Measurements from ENCODE around the gene OTOF. TPM values are rescaled to one million over a fixed set of nuclear protein-coding genes. Genes with fewer than 3 reads are reported as not detected.

The OTOF gene
- total and polyA plus RNA-seq, 9 of the 15 experiments (the other 6 are each of a cell fraction or from before 2014, with no cell fraction given): 0.03 to 0.11 (median 0.06) TPM; not detected in 5

DNA sequence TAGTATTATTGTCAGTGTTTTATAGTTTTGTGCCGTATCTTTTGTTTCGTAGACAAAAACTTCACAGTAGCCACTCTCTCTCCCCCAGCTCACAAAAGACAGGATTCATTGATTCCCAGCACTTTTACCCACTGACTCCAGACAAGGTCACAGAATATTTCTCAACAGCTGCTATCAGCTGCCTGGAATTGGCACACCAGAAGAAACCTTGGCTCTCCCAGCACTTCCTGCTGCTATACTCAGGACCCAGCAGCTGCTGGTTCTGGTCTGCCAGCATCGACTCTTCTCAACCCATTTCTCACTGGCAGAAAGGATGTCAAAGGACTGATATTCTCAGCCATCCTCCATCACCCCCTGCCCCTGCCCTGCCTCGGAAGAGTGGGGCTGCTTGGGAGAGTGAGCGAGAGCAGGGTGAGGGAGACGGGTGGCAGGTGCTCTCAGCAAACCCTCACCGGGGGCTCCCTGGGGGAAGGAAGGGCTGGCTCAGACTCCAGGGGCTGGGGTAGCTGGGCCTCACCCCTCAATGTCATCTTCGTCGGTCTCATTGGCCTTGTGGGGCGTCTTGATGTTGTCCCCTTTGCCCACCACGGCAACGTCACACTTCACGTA is 6.1 kb upstream of the OTOF start:
- CTCF ChIA-PET (ENCODE audit: low intra/inter-chr PET ratio): no interaction called here
- 9% methylated on average over 11 of the region's 13 CpGs for WGBS (ENCODE audit: insufficient coverage, low coverage, missing lambda C conversion rate)
- intact Hi-C loops (cut with micrococcal nuclease) (no loop called here), in situ Hi-C loops (cut with MboI) (no loop called here)
- H3K9me3 ChIP-seq (replicated peaks; ENCODE audit: control insufficient read depth, insufficient read depth, low read depth, low read length): no peaks in the 10 kb centered on the region; the same call in 1 of the 2 replicates
- H3K79me2 ChIP-seq (ENCODE audit: control insufficient read depth, insufficient read depth, low read length): no peaks in the 10 kb centered on the region
- no peak overlapping the region for H3K4me2 ChIP-seq (ENCODE audit: insufficient read depth, low read length)
- FAIRE-seq: no peak
- H3K36me3 ChIP-seq (ENCODE audit: control insufficient read depth, insufficient read depth, low read length): no peaks in the 10 kb centered on the region
- no peak for ATAC-seq
- H4K20me1 ChIP-seq (replicated peaks; ENCODE audit: control insufficient read depth, insufficient read depth, low read length): no peaks in the 10 kb centered on the region
- H3K9ac ChIP-seq (ENCODE audit: insufficient read depth in 1 of 2, low read depth in 2 of 2, low read length in 2 of 2): peak overlapping the region in 1 of 2 experiments; percentile 72; a peak in 1 of 4 replicates
- no peak overlapping the region for H3K4me3 ChIP-seq
- no peak overlapping the region for H2AFZ ChIP-seq (ENCODE audit: low read depth, low read length)
- H3K27me3 ChIP-seq (ENCODE audit: control insufficient read depth in 2 of 2, insufficient read depth in 2 of 2, low read length in 2 of 2): peaks cover 2 to 45% of the 10 kb centered on the region in 2 experiments; a peak in 3 of 5 replicates
- DNase-seq (ENCODE audit: extremely low read depth in 1 of 4, low spot score in 3 of 4): no peak
- no peaks in the 10 kb centered on the region for H3K9me1 ChIP-seq (ENCODE audit: control insufficient read depth, insufficient read depth, low read length)
- POLR2A ChIA-PET: interaction anchor here (0.8 kb wide), 1 partner anchor 135 kb away, joined by 3 read pairs; no protein-coding TSS in a partner anchor
- peaks cover 0 to 19% of the 10 kb centered on the region in 2 experiments; a peak in 2 of 5 replicates for H3K4me1 ChIP-seq (replicated peaks in 1 of 2; ENCODE audit: control insufficient read depth in 2 of 2, insufficient read depth in 2 of 2, low read length in 2 of 2)
- no peak overlapping the region for H3K27ac ChIP-seq (ENCODE audit: extremely low read depth, low read depth, low read length)
- BruUV-seq (replicated peaks): no TSS peak
- TF ChIP-seq NFIC (IDR thresholded peaks at IDR 0.05) (no peak), HMG20A (CRISPR knock-in tag; conservative IDR thresholded peaks at IDR 0.05) (no peak), YY1 (IDR thresholded peaks at IDR 0.05; ENCODE audit: borderline replicate concordance in 1 of 3, control insufficient read depth in 1 of 3, extremely low read depth in 1 of 3, insufficient read depth in 3 of 3, insufficient read length in 1 of 3, insufficient replicate concordance in 2 of 3, low read depth in 1 of 3, low read length in 2 of 3) (no peak), PTBP1 (IDR thresholded peaks at IDR 0.05; ENCODE audit: low read depth, low read length) (no peak), HNRNPUL1 (IDR thresholded peaks at IDR 0.05; ENCODE audit: low read length) (no peak)
- TF ChIP-seq, protein P1, sequence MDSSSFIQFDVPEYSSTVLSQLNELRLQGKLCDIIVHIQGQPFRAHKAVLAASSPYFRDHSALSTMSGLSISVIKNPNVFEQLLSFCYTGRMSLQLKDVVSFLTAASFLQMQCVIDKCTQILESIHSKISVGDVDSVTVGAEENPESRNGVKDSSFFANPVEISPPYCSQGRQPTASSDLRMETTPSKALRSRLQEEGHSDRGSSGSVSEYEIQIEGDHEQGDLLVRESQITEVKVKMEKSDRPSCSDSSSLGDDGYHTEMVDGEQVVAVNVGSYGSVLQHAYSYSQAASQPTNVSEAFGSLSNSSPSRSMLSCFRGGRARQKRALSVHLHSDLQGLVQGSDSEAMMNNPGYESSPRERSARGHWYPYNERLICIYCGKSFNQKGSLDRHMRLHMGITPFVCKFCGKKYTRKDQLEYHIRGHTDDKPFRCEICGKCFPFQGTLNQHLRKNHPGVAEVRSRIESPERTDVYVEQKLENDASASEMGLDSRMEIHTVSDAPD (CRISPR knock-in tag; IDR thresholded peaks at IDR 0.05): no peak
- TF ChIP-seq, protein P2, sequence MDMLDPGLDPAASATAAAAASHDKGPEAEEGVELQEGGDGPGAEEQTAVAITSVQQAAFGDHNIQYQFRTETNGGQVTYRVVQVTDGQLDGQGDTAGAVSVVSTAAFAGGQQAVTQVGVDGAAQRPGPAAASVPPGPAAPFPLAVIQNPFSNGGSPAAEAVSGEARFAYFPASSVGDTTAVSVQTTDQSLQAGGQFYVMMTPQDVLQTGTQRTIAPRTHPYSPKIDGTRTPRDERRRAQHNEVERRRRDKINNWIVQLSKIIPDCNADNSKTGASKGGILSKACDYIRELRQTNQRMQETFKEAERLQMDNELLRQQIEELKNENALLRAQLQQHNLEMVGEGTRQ (CRISPR knock-in tag; IDR thresholded peaks at IDR 0.05): no peak
- TF ChIP-seq, protein P3, sequence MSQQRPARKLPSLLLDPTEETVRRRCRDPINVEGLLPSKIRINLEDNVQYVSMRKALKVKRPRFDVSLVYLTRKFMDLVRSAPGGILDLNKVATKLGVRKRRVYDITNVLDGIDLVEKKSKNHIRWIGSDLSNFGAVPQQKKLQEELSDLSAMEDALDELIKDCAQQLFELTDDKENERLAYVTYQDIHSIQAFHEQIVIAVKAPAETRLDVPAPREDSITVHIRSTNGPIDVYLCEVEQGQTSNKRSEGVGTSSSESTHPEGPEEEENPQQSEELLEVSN (IDR thresholded peaks at IDR 0.05; ENCODE audit: borderline replicate concordance in 1 of 2, extremely low read depth in 1 of 2, insufficient read depth in 1 of 2, insufficient read length in 1 of 2, low read depth in 1 of 2, low read length in 1 of 2, poor library complexity in 1 of 2, severe bottlenecking in 1 of 2): no peak
- TF ChIP-seq, protein P4, sequence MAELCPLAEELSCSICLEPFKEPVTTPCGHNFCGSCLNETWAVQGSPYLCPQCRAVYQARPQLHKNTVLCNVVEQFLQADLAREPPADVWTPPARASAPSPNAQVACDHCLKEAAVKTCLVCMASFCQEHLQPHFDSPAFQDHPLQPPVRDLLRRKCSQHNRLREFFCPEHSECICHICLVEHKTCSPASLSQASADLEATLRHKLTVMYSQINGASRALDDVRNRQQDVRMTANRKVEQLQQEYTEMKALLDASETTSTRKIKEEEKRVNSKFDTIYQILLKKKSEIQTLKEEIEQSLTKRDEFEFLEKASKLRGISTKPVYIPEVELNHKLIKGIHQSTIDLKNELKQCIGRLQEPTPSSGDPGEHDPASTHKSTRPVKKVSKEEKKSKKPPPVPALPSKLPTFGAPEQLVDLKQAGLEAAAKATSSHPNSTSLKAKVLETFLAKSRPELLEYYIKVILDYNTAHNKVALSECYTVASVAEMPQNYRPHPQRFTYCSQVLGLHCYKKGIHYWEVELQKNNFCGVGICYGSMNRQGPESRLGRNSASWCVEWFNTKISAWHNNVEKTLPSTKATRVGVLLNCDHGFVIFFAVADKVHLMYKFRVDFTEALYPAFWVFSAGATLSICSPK (IDR thresholded peaks at IDR 0.05; ENCODE audit: borderline replicate concordance): no peak
- TF ChIP-seq, protein P5, sequence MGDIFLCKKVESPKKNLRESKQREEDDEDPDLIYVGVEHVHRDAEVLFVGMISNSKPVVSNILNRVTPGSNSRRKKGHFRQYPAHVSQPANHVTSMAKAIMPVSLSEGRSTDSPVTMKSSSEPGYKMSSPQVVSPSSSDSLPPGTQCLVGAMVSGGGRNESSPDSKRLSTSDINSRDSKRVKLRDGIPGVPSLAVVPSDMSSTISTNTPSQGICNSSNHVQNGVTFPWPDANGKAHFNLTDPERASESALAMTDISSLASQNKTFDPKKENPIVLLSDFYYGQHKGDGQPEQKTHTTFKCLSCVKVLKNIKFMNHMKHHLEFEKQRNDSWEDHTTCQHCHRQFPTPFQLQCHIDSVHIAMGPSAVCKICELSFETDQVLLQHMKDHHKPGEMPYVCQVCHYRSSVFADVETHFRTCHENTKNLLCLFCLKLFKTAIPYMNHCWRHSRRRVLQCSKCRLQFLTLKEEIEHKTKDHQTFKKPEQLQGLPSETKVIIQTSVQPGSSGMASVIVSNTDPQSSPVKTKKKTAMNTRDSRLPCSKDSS (IDR thresholded peaks at IDR 0.05; ENCODE audit: low read depth, partially characterized antibody): no peak
